Suprapubic skin (tissue), 3 donors: Measurements from ENCODE around the gene AMER1.

Source experiments
- CTCF ChIP-seq, 2 donors: fragments of 200-600 bp in 1 of 2; fragments of 450-650 bp in 1 of 2; sonication (generic) in 1 of 2; IDR thresholded peaks; one replicate each; pipeline ENCODE4 v1.5.1; 2016 to 2019; ENCODE audit warnings: antibody characterized with exemption in 2 of 2, mild to moderate bottlenecking in 1 of 2, moderate library complexity in 1 of 2
- POLR2AphosphoS5 ChIP-seq, 3 donors: sonication (generic); formaldehyde crosslinking; IDR thresholded peaks; one replicate each; pipeline ENCODE4 v1.6.1; 2017; ENCODE audit warnings: antibody characterized with exemption in 3 of 3

- TF ChIP-seq POLR2AphosphoS5 (IDR thresholded peaks at IDR 0.05), result no peak
- TF ChIP-seq CTCF (IDR thresholded peaks at IDR 0.05), result no peak
Observed at GRCh38 chrX:64192673-64193072, 12.8 kb downstream of the AMER1 start.
